Stimulated activated effector memory CD8-positive, alpha-beta T cell treated with anti-CD3 and anti-CD28 coated beads, Interleukin-12 subunit alpha, Interleukin-12 subunit beta, amount 100 ng/mL, for 72 hours (primary cell): Measurements from ENCODE around the gene PTK7.
"Not testable (repeated sequence)": the region's sequence is repeated elsewhere in the genome, so short reads cannot be mapped to it uniquely, and the experiment has no call there.

Experiments
- ATAC-seq: fragments of 150-1000 bp; cut with Tn5 transposase; 2 replicates; pipeline ENCODE4 v1.10.0; 2021
- DNase-seq, 2 donors: peaks; one replicate each; pipeline ENCODE4 v3.0.0; 2021 to 2022; ENCODE audit warnings: low spot score in 2 of 2
- H3K27ac Mint-ChIP-seq: one replicate; pipeline ENCODE4 v1.8.0; 2022; ENCODE audit warnings: mild to moderate bottlenecking, mixed read lengths
- H3K36me3 Mint-ChIP-seq: one replicate; pipeline ENCODE4 v1.8.0; 2022; ENCODE audit warnings: mild to moderate bottlenecking, mixed read lengths
- H3K4me1 Mint-ChIP-seq: one replicate; pipeline ENCODE4 v1.8.0; 2022; ENCODE audit warnings: mixed read lengths
- H3K4me3 Mint-ChIP-seq: one replicate; pipeline ENCODE4 v1.8.0; 2022; ENCODE audit warnings: mild to moderate bottlenecking, mixed read lengths
- H3K9me3 Mint-ChIP-seq: one replicate; pipeline ENCODE4 v1.8.0; 2022; ENCODE audit warnings: mixed read lengths

The PTK7 gene

DNA sequence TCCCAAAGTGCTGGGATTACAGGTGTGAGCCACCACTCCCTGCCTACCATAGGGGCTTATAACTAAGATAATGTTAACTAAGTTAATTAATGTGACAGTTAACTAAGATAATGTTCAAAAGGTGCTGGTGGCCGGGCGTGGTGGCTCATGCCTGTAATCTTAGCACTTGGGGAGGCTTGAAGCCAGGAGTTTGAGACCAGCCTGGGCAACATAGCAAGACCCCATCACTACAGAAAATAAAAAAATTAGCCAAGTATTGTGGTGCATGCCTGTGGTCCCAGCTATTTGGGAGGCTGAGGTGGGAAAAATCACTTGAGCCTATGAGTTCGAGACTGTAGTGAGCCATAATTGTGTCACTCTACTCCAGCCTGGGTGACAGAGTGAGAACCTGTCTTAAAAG, 62.2 kb downstream of the PTK7 start:
- H3K4me3 Mint-ChIP-seq = no peak overlapping the region
- no peaks in the 10 kb centered on the region for H3K9me3 Mint-ChIP-seq
- ATAC-seq (no peak), DNase-seq (no peak)
- H3K4me1 Mint-ChIP-seq = peaks cover 9% of the 10 kb centered on the region
- H3K27ac Mint-ChIP-seq = no peak overlapping the region
- H3K36me3 Mint-ChIP-seq = no peaks in the 10 kb centered on the region

GRCh38 chr6:43139973-43140372, 63.9 kb downstream of the PTK7 start:
- not testable (repeated sequence) for ATAC-seq, DNase-seq, H3K9me3 Mint-ChIP-seq, H3K27ac Mint-ChIP-seq, H3K36me3 Mint-ChIP-seq, H3K4me3 Mint-ChIP-seq
- peaks cover 18% of the 10 kb centered on the region for H3K4me1 Mint-ChIP-seq

GRCh38 chr6:43141644-43142043, 65.5 kb downstream of the PTK7 start:
- H3K9me3 Mint-ChIP-seq = no peaks in the 10 kb centered on the region
- H3K36me3 Mint-ChIP-seq = no peaks in the 10 kb centered on the region
- ATAC-seq (no peak), DNase-seq (no peak)
- H3K4me3 Mint-ChIP-seq = no peak overlapping the region
- H3K4me1 Mint-ChIP-seq = peaks cover 18% of the 10 kb centered on the region
- H3K27ac Mint-ChIP-seq = peak overlapping the region; percentile 56

DNA sequence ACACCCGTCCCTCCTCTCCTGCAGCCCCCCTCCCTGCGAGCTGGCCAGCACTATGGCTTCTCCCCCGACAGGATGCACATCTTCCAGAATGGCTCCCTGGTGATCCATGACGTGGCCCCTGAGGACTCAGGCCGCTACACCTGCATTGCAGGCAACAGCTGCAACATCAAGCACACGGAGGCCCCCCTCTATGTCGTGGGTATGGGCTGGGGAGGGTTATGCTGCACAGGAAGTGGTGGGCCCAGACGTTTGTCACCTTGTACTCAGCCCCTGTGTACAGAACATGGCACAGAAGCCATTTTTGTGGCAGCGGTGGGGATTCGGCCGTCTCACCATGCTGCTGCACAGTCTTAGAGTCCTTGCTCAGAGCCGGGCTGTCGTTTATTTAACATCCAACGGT, 66.0 kb downstream of the PTK7 start:
- Mint-ChIP-seq H3K9me3 (no peaks in the 10 kb centered on the region), H3K36me3 (no peaks in the 10 kb centered on the region), H3K4me3 (peak overlapping the region; percentile 3), H3K4me1 (peaks cover 18% of the 10 kb centered on the region), H3K27ac (peak overlapping the region; percentile 56)
- DNase-seq (peak in 1 of 2 donors; percentile 53), ATAC-seq (peak; percentile 50)

- DNase-seq = peak; percentile 80 to 90
- peak; percentile 93 for ATAC-seq
- Mint-ChIP-seq H3K36me3 (no peaks in the 10 kb centered on the region), H3K27ac (peak overlapping the region; percentile 67), H3K4me3 (peak overlapping the region; percentile 3), H3K9me3 (no peaks in the 10 kb centered on the region), H3K4me1 (peaks cover 18% of the 10 kb centered on the region)
Observed at GRCh38 chr6:43143235-43144128, 67.4 kb downstream of the PTK7 start.

DNA sequence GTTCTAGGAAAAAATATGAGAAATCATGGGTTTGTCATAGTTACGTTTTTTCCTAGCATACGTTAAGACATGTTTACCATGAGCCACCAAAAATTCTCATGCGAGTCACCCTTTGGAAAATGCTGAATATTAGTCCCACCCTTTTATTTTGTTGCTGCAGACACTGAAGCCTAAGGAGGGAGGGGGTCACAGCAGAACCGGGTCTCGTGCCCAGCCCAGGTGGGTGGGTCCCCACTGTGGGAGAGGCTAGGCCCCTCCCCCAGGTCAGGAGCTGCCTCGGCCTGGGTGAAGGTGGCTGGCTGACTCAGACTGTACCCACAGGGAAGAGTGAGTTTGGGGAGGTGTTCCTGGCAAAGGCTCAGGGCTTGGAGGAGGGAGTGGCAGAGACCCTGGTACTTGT, 68.8 kb downstream of the PTK7 start:
- Mint-ChIP-seq H3K27ac (no peak overlapping the region), H3K36me3 (no peaks in the 10 kb centered on the region), H3K4me1 (peaks cover 18% of the 10 kb centered on the region), H3K4me3 (no peak overlapping the region), H3K9me3 (no peaks in the 10 kb centered on the region)
- ATAC-seq (no peak), DNase-seq (no peak)

- no peak overlapping the region for H3K27ac Mint-ChIP-seq
- no peaks in the 10 kb centered on the region for H3K9me3 Mint-ChIP-seq
- no peak for DNase-seq
- H3K4me1 Mint-ChIP-seq = peaks cover 18% of the 10 kb centered on the region
- no peak for ATAC-seq
- no peak overlapping the region for H3K4me3 Mint-ChIP-seq
- no peaks in the 10 kb centered on the region for H3K36me3 Mint-ChIP-seq
Observed at GRCh38 chr6:43146261-43146660, 70.1 kb downstream of the PTK7 start.

- no peaks in the 10 kb centered on the region for H3K36me3 Mint-ChIP-seq
Observed at GRCh38 chr6:43146709-43147688, 70.9 kb downstream of the PTK7 start.

GRCh38 chr6:43147691-43148477, 71.8 kb downstream of the PTK7 start:
- Mint-ChIP-seq H3K4me3 (no peak overlapping the region), H3K9me3 (no peaks in the 10 kb centered on the region), H3K36me3 (no peaks in the 10 kb centered on the region), H3K27ac (peak overlapping the region; percentile 56), H3K4me1 (peaks cover 13% of the 10 kb centered on the region)
- ATAC-seq = no peak
- DNase-seq = no peak

More at GRCh38 chr6:43146709-43147688, 70.9 kb downstream of the PTK7 start:
- H3K27ac Mint-ChIP-seq = peak overlapping the region; percentile 56
- H3K9me3 Mint-ChIP-seq = no peaks in the 10 kb centered on the region
- peaks cover 17% of the 10 kb centered on the region for H3K4me1 Mint-ChIP-seq
- no peak overlapping the region for H3K4me3 Mint-ChIP-seq
- ATAC-seq = no peak
- DNase-seq = no peak

GRCh38 chr6:43149265-43149664, 73.2 kb downstream of the PTK7 start:
- H3K4me1 Mint-ChIP-seq = no peaks in the 10 kb centered on the region
- no peak overlapping the region for H3K27ac Mint-ChIP-seq
- H3K4me3 Mint-ChIP-seq = no peak overlapping the region
- no peaks in the 10 kb centered on the region for H3K36me3 Mint-ChIP-seq
- H3K9me3 Mint-ChIP-seq = no peaks in the 10 kb centered on the region
- DNase-seq (no peak), ATAC-seq (no peak)

GRCh38 chr6:43150051-43150751, 74.1 kb downstream of the PTK7 start:
- DNase-seq (no peak), ATAC-seq (no peak)
- peak overlapping the region; percentile 4 for H3K27ac Mint-ChIP-seq

DNA sequence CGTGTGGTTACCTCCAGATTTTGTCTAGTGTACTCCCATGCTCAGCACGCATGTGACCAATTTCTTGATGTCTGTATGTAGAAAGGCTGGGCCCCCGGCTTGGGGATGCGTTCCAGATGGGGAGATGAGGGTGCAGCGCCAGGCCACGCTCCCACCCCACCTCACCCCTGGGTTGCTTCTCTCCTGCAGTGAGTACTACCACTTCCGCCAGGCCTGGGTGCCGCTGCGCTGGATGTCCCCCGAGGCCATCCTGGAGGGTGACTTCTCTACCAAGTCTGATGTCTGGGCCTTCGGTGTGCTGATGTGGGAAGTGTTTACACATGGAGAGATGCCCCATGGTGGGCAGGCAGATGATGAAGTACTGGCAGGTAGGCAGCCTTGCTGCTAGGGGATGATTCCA, 83.5 kb downstream of the PTK7 start:
- no peak overlapping the region for H3K4me3 Mint-ChIP-seq
- no peaks in the 10 kb centered on the region for H3K4me1 Mint-ChIP-seq
- H3K9me3 Mint-ChIP-seq = no peaks in the 10 kb centered on the region
- ATAC-seq (peak; percentile 13), DNase-seq (no peak)
- H3K27ac Mint-ChIP-seq = no peak overlapping the region
- no peaks in the 10 kb centered on the region for H3K36me3 Mint-ChIP-seq

More at GRCh38 chr6:43150051-43150751, 74.1 kb downstream of the PTK7 start:
- Mint-ChIP-seq H3K4me3 (no peak overlapping the region), H3K36me3 (no peaks in the 10 kb centered on the region), H3K4me1 (no peaks in the 10 kb centered on the region), H3K9me3 (no peaks in the 10 kb centered on the region)

GRCh38 chr6:43163899-43164298, 87.8 kb downstream of the PTK7 start:
- Mint-ChIP-seq H3K27ac (no peak overlapping the region), H3K9me3 (no peaks in the 10 kb centered on the region), H3K36me3 (no peaks in the 10 kb centered on the region), H3K4me3 (no peak overlapping the region), H3K4me1 (no peaks in the 10 kb centered on the region)
- ATAC-seq (no peak), DNase-seq (no peak)

DNA sequence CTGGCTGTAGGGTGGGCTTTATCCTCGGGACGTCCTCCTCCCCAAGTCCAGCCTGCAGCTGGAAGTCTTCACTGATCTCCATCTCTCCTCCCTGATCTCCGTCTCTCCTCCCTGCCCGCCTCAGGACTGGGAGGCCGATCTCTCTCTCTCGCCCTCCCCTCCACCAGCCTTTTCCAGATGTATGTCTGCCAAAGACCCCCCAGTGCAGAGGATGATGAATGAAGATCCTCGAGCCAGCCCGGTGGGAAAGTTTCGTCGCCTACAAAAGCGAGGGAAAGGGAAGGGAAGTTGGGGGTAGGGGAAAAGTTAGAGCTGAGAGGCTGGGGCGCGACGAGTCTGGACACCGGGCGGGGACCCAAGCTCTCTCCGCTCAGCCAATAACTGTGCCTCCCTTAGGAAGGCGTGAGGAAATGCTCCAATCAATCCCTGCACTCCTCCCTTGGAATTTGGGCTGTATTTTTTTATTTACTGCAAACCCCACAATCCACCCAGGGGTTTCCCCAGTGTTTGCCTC, 94.4 kb downstream of the PTK7 start:
- no peak for DNase-seq
- H3K27ac Mint-ChIP-seq = peak overlapping the region; percentile 95
- H3K9me3 Mint-ChIP-seq = no peaks in the 10 kb centered on the region
- no peak for ATAC-seq
- peak overlapping the region; percentile 89 for H3K4me3 Mint-ChIP-seq
- H3K4me1 Mint-ChIP-seq = peaks cover 45% of the 10 kb centered on the region
- H3K36me3 Mint-ChIP-seq = peaks cover 35% of the 10 kb centered on the region
